ENCODE results near the gene PEX6.
"Not testable (repeated sequence)": the region's sequence is repeated elsewhere in the genome, so short reads cannot be mapped to it uniquely, and the experiment has no call there.

The PEX6 gene

GRCh38 chr6:43001843-43002242 is 22.9 kb upstream of the PEX6 start:
- DNase-seq (ENCODE audit: low read depth, low spot score), result no peak

GRCh38 chr6:42998205-42998604 is 19.2 kb upstream of the PEX6 start:
- not testable (repeated sequence) for DNase-seq (ENCODE audit: low read depth, low spot score)

DNA sequence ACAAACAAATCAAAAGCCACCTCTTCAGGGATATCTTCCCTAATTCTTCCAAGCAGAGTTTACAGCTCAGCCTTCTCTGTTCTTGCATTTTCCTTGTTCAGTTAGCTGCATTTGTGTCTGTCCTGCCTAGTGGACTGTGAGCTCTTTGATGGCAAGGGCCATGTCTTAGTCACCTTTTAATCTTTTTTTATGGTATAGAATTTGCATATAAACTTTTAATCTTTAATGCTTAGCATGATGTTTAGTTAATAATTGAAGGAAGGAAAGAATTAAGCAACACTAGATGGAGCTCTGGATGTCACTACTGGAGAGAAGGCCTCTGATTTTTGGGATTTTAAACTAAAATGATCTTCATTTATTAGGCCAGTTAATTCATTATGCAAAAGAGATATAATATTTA is 17.5 kb upstream of the PEX6 start:
- DNase-seq (ENCODE audit: low read depth, low spot score), result no peak

DNA sequence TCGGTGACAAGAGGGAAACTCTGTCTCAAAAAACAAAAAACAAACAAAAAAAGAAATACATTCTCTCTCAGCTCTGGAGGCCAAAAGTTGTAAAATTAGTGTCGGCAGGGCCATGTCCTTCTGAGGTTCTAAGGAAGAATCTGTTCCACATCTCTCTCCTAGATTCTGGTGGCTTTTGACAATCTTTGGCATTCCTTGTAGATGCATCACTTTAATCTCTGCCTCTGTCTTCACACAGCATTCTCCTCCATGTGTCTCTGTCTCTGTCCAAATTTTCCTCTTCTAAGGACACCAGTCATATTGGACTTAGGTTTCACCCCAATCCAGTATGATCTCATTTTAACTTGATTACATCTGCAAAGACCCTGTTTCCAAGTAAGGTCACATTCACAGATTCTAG is 14.5 kb upstream of the PEX6 start:
- no peak for DNase-seq (ENCODE audit: low read depth, low spot score)

GRCh38 chr6:42989923-42990322 is 10.9 kb upstream of the PEX6 start:
- DNase-seq (ENCODE audit: low read depth, low spot score), result no peak

DNA sequence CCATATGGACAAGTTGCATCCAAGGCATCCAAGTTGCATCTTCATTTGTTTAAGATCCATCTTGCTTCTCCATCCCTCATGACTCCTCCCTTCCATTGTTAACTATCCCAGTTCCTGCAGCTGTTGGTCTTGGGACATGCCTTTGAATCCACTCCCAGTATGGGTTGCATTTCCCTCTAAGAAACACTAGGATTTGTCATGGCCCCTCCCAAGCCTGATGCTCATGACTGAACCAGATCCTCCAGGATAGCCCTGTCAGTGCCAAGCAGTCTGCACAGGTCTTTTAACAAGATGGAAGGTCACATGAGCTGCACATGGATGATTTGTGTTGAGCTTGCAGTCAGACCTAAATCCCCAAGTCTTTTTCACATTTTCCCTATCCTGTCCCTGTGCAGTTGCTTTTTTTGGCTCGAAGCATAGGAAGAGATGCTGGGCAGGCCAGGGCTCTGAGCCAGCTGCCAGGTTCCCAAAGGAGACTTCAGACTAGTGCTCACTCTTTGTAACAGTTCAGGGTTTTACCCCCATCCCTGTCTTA is 9.6 kb upstream of the PEX6 start:
- DNase-seq (ENCODE audit: low read depth, low spot score), result no peak

DNA sequence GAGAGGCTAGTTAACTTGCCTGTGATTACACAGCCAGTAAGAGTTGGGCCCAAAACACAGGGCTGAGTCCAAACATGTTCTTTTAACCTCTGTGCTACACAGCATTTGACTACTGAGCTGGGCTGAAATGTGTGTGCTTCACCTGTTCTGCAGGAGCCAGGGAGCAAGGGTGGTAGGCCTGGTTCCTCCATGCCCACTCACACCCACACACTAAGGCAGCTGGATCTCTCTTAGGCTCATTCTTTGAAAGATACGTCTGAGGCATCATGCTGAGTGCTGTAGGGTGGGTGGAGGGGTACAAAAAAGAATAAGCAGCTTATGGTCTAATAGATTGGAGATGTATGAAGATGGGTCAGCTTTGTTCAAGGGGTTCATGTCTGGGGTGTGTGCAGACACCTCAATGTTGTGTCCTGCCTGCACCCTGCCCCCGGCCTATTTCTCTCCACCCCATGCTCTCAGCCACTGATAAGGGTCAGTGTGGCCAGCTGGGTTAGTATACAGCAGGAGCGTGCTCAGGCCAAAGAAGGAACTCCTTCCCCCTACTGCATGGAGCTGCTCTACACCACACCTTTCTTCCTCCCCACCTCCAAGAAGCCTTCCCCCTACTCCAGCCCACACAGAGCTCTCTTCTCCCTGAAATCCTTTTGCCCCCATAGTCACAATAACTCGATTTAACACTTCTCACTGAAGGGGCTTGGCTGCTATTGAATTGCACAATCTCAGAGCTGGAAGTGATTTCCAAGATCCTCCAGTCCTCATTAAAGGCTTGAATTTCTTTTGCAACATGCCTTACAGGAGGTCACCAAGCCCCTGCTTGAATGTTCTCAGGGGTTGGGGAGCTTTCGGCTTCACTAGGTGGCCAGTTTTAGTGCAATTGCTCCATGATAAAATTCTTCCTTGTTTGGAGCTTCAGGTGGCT is 8.8 kb upstream of the PEX6 start:
- DNase-seq (ENCODE audit: low read depth, low spot score), result no peak

DNA sequence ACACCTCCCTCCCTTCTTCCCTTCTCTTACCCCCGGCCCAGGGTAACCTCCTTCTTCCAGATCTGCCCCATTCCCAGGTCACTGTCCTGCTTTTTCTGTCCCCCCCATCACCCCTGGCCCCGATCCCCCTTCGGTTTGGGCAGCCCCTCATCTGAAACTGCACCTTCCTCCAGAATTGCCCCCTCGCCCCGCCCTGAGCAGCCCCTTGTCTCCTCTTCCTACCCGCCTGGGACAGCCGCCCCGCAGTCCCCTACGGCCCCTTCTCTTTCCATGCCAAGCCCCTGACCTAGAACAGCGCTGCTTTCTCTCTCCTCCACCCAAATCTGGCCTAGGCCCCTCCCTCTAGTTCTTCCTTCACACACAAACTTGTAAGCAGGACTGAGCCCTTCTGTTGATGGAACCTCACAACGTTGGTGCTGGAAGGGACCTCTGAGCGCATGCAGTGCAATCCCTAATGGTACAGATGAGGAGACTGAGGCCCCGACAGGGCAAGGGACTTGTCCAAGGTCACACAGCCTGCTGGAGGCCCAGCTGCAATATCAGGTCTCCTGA is 6.0 kb upstream of the PEX6 start:
- no peak for DNase-seq (ENCODE audit: low read depth, low spot score)

DNA sequence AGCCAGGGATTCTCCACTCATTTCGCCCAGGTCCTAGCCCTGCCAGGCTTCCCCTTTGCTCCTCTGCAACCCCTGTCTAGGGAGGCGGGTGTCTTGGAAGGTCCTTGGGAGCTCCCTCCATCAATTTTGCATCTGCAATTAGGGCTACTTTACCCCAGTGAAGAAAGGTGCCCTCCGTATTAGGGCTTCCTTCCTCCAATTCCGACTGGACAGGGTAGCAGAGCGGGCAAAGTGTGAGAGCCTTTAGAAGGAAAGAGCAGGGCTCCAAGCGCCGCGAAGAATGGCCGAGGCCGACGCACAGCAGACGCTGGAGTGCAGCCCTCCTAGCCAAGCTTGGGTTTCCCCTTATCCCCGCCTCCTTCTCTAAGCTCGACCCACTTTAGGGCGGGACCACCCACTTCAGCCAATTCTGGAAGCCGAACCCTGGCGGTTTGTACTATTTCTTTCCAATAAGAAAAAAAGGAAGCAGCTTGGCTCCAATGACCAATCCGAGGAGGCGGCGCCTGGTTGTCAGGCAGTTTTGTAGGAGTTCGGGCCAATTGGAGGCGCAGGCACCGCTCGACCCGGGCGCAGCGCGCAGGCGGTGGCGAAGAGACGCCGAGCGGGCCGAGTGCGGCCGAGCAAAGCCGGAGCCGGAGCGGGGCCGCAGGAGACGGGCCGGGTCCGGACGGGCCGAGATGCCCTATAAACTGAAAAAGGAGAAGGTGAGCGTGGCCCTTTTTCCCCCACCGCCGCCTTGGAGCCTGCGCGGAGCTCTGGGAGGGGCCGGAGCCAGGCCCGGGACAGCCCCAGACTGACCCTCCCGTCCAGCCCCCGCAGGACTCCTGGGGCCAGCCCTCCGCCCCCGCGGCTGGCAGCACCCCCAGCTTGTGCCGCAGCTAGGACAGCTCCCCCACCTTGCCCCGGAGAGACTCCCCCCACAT is 5.3 kb upstream of the PEX6 start, which contains the start of gene PPP2R5D:
Gene PPP2R5D, plus strand, starts transcription at position 570 of the 923 bp plus-strand sequence. Its CDS starts 108 bp downstream, at position 678.
- DNase-seq (ENCODE audit: low read depth, low spot score), result peak; percentile 98

- no peak for DNase-seq (ENCODE audit: low read depth, low spot score)
These were observed 2.9 kb upstream of the PEX6 start for GRCh38 chr6:42981836-42982235.

GRCh38 chr6:42979523-42980177 is 669 bp upstream of the PEX6 start:
- no peak for DNase-seq (ENCODE audit: low read depth, low spot score)

- DNase-seq (ENCODE audit: low read depth, low spot score), result no peak
These were observed 518 bp downstream of the PEX6 start for GRCh38 chr6:42978487-42978838.

DNA sequence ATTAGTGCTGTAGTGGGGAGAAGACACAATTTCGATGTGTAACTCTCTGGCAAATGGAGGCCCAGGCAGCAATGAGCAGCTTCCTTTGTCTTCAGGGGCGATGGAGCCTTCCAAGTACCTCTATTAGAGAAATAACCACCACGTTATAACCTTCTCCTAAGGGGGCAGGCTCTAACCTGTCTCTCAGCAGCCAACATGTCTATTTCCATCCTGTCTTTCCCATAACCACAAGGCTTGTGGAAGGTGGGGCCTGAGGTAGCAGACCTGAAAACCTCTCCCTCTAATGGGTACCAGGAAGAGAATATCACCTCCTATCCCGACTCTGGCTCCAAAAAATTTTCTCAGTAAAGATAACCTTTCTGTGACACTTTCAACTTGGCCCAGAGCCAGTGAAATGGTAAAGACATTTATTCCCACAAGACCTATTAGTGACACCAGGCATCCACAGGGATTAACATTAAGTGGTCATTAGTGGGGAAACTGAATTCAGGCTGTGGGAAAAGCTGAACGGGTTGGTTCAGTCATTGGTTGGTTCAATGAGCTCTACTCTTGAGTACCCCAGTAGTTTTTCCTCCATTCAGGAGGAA is 4.0 kb downstream of the PEX6 start:
- DNase-seq (ENCODE audit: low read depth, low spot score), result no peak

DNA sequence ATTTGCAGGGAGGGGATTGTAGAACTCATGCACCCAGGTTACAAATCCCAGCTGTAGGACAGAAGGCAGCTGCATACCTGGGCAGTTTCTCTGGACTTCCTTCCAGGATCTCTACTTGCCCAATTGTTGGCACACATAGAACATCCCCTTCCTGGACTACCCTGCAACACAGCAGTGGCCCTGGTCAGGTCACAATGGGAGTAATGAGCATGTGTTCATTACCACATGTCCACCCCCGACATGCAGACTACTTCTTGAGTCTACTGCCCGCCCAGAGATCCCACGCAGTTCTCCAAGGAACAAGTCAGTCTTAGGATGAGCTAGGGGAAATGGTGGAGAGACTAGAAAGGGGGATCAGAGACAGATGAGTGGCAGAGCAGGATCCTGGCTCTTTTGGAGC is 5.1 kb downstream of the PEX6 start:
- no peak for DNase-seq (ENCODE audit: low read depth, low spot score)

DNA sequence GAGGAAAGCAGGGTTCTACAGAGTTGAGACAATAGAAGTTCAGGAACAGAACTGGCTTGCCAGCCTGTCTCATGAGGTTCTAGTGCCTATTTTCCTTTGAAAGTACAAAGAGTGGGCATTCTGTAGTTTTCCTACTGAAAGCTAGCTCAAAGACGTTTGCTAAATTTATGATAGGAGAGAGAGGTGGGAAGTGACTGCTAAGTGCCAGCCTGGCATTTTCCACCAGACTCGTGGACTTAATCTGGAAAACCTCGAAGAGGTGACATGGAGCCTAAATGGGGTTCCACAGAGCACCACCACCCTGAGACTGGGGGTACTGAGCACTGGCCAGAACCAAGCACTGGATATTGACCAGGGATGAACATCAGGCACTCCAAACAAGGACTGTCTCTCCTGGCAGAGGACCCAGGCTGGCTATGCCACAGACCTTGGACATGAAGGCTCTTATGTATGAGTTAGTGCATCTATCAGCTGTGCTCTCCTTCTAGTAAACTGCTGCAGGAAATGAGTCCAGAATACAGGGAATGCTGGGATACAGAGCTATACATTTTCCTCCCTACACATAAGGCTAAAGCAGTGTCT is 7.1 kb downstream of the PEX6 start:
- DNase-seq (ENCODE audit: low read depth, low spot score), result no peak

DNA sequence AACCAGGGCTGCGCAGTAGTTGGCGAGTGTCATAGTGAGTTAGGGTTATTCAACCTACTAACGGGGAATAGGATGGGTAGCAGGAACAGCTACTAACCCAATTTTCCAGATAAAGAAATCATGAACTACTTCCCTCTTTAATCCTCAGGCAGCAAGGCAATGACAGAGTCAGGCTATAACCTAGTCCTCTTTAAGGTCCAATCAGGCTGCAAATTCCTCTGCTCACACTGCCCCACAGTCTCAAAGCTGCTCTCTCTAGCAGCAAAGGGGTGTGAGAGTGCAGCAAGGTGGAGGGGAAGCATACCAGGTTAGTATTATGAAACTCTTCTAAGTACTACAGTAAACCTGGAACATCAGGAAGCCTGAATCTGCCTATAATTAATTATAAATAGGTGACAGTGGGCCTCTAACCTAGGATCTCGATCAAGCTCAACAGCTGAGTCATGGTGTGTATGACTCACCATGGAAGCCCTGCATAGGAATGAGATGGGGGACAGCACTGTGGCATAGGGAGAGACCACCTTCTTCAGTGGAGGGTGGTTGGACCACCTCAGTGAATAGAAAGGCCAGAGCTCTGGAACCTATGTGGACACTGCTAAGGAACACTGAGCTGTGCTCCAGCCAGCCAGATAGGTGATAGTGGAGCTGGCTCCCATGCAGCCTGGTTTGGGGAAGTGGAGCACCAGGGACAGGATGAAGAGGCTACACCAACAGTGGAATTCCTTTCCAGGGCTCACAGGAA is 7.9 kb downstream of the PEX6 start:
- no peak for DNase-seq (ENCODE audit: low read depth, low spot score)

GRCh38 chr6:42969934-42970333 is 9.0 kb downstream of the PEX6 start:
- no peak for DNase-seq (ENCODE audit: low read depth, low spot score)

- no peak for DNase-seq (ENCODE audit: low read depth, low spot score)
These were observed 9.6 kb downstream of the PEX6 start for GRCh38 chr6:42969431-42969830.

DNA sequence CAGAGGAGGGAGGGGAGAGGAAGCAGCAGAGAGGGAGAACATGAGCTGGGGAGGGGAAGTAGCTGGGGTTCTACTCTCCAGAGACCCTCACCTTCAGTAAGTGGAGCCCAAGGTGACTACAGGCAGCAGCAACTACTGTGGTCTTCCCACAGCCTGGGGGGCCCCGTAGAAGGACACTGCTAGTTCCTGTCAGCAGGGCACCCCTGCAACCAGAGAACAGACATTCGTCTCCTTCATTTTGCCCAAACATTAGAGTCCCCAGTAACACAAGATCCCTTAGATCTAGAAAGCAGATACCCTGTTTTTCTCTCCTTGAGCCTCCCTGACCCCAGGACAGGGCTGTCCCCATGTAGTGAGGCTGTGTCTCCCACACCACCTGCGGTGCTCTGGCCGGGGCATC is 10.2 kb downstream of the PEX6 start:
- no peak for DNase-seq (ENCODE audit: low read depth, low spot score)

DNA sequence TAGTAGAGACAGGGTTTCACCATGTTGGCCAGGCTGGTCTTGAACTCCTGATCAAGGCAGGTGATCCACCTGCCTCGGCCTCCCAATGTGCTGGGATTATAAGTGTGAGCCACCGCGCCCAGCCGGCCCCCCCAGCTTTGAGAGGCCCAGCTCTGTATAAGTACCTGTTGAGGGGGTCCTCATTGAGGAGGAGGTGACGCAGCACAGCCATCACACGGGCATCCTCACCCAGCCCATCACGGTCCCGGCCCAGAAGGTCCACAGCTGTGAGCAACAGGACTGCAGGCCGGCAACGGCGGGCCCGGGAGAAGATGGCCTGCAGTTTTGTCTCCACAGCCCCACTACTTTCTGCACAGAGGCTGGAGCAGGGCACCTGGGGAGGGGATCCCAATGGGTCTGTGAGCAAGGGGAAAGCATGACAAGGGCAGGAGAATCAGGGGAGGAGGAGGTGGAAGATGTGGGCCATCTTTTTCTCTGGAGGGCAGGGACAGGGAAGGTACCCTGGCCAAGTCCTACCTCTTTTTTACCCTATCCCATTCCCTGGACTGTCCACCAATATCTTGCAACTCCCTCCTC is 10.8 kb downstream of the PEX6 start:
- no peak for DNase-seq (ENCODE audit: low read depth, low spot score)
